KMS-11 (cell line): ENCODE data around the gene CRYL1.

ENCODE experiments used
- H2AFZ ChIP-seq: fragments of 200-600 bp; sonication (generic); 2 replicates; pipeline ENCODE4 v1.6.1; 2016; ENCODE audit warnings: antibody characterized with exemption, mixed run types, low read depth
- H3K27ac ChIP-seq: fragments of 200-600 bp; sonication (generic); 2 replicates; pipeline ENCODE4 v1.6.1; 2016; ENCODE audit warnings: mild to moderate bottlenecking, mixed run types
- H3K27me3 ChIP-seq: fragments of 200-600 bp; sonication (generic); 2 replicates; pipeline ENCODE4 v1.6.1; 2017; ENCODE audit warnings: mild to moderate bottlenecking, low read depth, mixed run types, moderate library complexity; ENCODE audit not compliant: insufficient read depth
- H3K36me3 ChIP-seq: fragments of 200-600 bp; sonication (generic); 2 replicates; pipeline ENCODE4 v1.6.1; 2017; ENCODE audit warnings: mild to moderate bottlenecking, mixed run types; ENCODE audit not compliant: insufficient read depth
- H3K4me1 ChIP-seq: fragments of 200-600 bp; sonication (generic); 2 replicates; pipeline ENCODE4 v1.6.1; 2016; ENCODE audit warnings: mild to moderate bottlenecking, low read depth, mixed run types; ENCODE audit not compliant: poor library complexity, severe bottlenecking
- H3K4me2 ChIP-seq: fragments of 200-600 bp; sonication (generic); 2 replicates; pipeline ENCODE4 v1.7.0; 2016; ENCODE audit warnings: mild to moderate bottlenecking, mixed run types
- H3K4me3 ChIP-seq: fragments of 200-600 bp; sonication (generic); IDR thresholded peaks from 2 replicates; pipeline ENCODE4 v1.6.1; 2017; ENCODE audit warnings: low read depth, low read length, mixed read lengths; ENCODE audit not compliant: insufficient read depth
- H3K79me2 ChIP-seq: fragments of 200-600 bp; sonication (generic); 2 replicates; pipeline ENCODE4 v1.6.1; 2016; ENCODE audit warnings: low read depth, mixed run types; ENCODE audit not compliant: insufficient read depth
- H3K9ac ChIP-seq: fragments of 200-600 bp; sonication (generic); 2 replicates; pipeline ENCODE4 v1.6.1; 2016; ENCODE audit warnings: mild to moderate bottlenecking, mixed run types
- H4K20me1 ChIP-seq: fragments of 200-600 bp; sonication (generic); 2 replicates; pipeline ENCODE4 v1.6.1; 2016; ENCODE audit warnings: mild to moderate bottlenecking, mixed run types; ENCODE audit not compliant: insufficient read depth
- TF ChIP-seq, protein P1 (sequence below): fragments of 200-600 bp; sonication (generic); conservative IDR thresholded peaks from 2 replicates; pipeline ENCODE4 v1.6.1; 2017; ENCODE audit warnings: low read depth, mild to moderate bottlenecking, antibody characterized with exemption, low read length, moderate library complexity, mixed read lengths

CRYL1 gene

DNA sequence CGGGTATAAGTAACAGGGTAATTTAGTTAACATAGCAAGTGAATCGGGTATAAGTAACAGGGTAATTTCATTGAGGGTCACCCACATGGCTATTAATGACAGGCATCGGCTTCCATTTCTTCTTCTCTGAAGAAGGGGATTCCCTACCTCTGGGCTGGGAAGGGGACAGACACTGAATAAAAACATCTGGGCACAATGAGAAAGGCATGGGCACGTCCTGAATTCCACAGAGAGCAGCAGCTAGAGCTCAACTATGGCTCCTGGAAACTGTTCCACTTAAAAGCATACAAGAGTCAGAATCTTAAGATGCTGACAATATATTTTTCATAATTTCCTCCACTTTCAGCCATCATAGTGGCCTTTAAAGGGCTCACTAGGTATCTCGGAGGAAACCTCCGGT lies 51.8 kb downstream of the CRYL1 start:
- Histone ChIP-seq H3K36me3 (no peaks in the 10 kb centered on the region), H3K9ac (no peak overlapping the region), H3K27ac (no peak overlapping the region), H3K79me2 (no peaks in the 10 kb centered on the region), H2AFZ (no peak overlapping the region), H4K20me1 (no peaks in the 10 kb centered on the region), H3K4me1 (peaks cover 21% of the 10 kb centered on the region), H3K4me2 (no peak overlapping the region), H3K27me3 (no peaks in the 10 kb centered on the region), H3K4me3 (no peak overlapping the region)
- TF ChIP-seq, protein P1, sequence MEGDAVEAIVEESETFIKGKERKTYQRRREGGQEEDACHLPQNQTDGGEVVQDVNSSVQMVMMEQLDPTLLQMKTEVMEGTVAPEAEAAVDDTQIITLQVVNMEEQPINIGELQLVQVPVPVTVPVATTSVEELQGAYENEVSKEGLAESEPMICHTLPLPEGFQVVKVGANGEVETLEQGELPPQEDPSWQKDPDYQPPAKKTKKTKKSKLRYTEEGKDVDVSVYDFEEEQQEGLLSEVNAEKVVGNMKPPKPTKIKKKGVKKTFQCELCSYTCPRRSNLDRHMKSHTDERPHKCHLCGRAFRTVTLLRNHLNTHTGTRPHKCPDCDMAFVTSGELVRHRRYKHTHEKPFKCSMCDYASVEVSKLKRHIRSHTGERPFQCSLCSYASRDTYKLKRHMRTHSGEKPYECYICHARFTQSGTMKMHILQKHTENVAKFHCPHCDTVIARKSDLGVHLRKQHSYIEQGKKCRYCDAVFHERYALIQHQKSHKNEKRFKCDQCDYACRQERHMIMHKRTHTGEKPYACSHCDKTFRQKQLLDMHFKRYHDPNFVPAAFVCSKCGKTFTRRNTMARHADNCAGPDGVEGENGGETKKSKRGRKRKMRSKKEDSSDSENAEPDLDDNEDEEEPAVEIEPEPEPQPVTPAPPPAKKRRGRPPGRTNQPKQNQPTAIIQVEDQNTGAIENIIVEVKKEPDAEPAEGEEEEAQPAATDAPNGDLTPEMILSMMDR, result no peak

DNA sequence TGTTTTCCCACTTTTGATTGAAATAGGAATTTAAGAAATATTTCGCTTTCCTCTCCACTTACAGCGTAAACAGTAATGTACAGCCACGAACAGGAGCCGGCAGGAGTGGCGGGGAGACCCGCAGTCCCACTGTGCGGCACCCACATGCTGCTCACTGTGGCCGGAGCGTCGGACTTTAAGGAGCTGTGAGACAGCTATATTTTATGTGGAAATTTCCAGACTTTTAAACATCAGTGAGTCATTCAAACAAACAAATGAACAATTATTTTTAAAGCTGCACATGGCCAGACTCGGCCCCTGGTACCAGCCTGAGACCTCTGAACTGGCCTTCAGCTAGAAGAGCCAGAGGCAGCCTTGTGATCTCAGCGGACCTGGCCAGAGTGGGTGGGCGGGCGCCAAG lies 52.5 kb downstream of the CRYL1 start:
- TF ChIP-seq, protein P1, result no peak
- Histone ChIP-seq H2AFZ (no peak overlapping the region), H3K4me3 (no peak overlapping the region), H4K20me1 (no peaks in the 10 kb centered on the region), H3K36me3 (no peaks in the 10 kb centered on the region), H3K27ac (no peak overlapping the region), H3K9ac (no peak overlapping the region), H3K4me1 (peaks cover 21% of the 10 kb centered on the region), H3K27me3 (no peaks in the 10 kb centered on the region), H3K4me2 (no peak overlapping the region), H3K79me2 (no peaks in the 10 kb centered on the region)

DNA sequence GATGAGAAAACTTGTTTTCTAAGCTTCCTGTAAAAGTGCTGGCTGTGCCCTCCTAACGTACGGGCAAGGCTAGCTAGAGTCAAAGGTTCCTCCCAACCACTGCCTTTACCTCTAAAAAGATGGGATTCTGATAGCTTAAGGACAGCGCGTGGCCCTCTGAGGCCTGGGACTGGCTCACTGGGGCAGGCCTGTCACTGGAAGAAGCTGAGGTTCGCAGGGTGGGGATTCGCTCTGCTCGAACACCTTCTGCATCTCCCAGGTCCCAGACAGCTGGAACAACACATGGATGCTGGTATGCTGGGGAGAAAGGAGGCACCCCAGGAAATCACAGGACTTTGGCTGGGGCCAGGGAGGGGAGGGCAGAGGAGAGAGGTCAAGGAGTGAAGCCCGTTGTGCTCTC lies 53.1 kb downstream of the CRYL1 start:
- Histone ChIP-seq H4K20me1 (no peaks in the 10 kb centered on the region), H3K27ac (no peak overlapping the region), H3K79me2 (no peaks in the 10 kb centered on the region), H3K4me1 (peaks cover 21% of the 10 kb centered on the region), H3K36me3 (no peaks in the 10 kb centered on the region), H2AFZ (no peak overlapping the region), H3K4me2 (no peak overlapping the region), H3K9ac (no peak overlapping the region), H3K4me3 (no peak overlapping the region), H3K27me3 (no peaks in the 10 kb centered on the region)
- TF ChIP-seq, protein P1, result no peak

DNA sequence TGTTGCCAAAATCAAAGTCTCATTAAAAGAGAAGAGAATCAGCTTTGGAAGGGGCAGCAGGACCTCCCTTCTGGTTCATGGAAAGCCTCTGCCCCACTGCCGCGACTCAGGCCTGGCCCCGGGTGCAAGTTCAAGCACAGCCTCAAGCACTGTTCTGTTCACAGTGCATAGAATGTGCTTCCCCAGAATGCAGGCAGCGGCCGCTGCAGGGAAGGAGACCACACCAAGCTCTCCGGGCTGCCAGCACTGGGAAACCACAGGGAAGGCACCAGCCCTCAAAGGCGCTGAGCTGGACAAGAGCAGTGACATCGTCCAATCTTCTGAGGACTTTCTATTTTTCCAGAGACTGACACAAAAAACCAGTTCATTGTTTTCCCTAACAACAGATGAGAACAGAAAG lies 55.5 kb downstream of the CRYL1 start:
- Histone ChIP-seq H3K9ac (no peak overlapping the region), H3K79me2 (no peaks in the 10 kb centered on the region), H3K36me3 (no peaks in the 10 kb centered on the region), H3K27ac (no peak overlapping the region), H3K27me3 (no peaks in the 10 kb centered on the region), H3K4me3 (no peak overlapping the region), H3K4me2 (no peak overlapping the region), H3K4me1 (peaks cover 3% of the 10 kb centered on the region), H4K20me1 (no peaks in the 10 kb centered on the region), H2AFZ (no peak overlapping the region)
- TF ChIP-seq, protein P1, result no peak
